NCI-H1436 treated with DMSO at 0.1 percent for 48 hours (cell line): ENCODE data around the gene CLDN11.

ENCODE experiments used
- DNase-seq: peaks from one replicate; lab custom pipeline; 2025; lab: John Stamatoyannopoulos, UW

CLDN11 gene

DNA sequence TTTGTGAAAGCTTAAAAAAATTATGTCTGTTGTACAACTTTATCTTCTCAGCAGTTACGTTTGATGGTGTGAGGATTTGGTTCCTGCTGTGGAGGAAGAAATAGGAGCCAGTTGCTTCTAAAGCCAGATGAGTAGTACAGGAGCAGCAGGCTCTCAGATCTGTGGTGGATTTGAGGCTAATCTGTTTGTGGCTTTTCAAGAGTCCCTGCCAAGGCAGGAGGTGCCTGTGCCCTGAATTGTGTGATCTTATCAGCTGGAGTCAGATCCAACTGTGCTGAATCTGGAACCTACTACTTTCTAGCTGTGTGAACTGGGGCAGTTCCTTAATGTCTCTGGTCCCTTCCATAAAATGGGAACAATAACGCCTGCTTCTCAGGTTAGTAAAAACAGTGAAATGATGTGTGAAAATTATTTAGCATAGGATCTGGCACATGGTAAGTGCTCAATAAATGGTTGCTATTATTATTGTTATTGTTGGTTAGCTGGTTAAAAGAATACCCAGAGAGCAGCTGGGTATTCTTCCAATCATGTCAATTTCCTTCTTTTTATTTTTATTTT is 7.7 kb downstream of the CLDN11 start:
- DNase-seq: no peak

DNA sequence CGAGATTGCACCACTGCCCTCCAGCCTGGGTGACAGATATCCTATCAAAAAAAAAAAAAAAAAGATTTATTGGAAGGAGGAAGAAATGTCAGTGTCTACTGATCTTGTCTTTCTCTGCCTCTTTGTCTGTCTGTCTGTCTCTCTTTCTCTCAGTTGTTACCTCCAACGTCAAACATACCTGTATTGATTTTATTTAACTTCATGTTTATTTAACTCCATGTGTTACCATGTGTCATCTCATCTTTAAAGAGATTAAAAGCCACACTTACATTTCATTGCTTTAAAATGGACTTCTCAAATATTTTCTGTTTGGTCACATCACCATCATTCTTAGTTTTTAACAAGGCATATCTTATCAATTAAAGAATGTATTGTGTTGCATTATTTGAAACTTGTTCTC is 9.4 kb downstream of the CLDN11 start:
- DNase-seq: no peak

DNA sequence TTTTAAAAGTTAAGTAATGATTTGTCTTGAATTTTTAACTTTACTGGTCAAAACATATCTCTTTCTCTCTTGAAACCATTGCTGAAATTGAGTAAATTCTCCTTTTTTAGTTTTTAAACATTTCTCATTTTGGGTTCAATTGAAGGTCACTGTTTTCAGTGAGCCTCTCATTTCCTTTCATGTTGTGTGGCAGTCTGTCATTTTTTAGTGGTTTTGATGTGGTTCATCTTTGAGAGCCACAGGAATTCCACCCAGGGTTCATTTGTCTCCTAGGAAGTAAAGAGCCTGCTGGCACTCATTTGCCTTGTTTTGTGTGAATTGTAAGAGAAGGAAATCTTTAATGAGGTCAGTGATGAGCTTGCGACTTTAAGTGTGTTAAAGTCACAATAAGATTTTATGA is 10.4 kb downstream of the CLDN11 start:
- DNase-seq: no peak

DNA sequence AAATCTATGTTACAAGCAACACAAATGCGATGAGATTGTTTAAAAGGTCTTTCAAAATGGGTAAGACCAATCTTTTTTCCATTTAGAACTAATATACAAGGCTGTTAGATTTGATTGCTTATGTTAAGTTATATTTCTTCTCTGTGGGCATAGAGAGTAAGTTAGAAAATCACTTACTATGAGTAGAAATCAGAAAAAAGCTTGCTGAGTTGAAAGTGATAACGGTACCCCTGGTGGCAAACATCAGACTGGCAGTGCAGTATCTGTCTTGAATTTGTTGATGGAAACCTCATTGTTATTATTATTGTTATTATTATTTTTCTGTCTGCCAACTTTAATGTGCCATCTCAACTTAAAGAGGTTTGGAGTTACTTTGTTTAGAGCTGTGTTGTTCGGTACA is 12.4 kb downstream of the CLDN11 start:
- no peak for DNase-seq

DNA sequence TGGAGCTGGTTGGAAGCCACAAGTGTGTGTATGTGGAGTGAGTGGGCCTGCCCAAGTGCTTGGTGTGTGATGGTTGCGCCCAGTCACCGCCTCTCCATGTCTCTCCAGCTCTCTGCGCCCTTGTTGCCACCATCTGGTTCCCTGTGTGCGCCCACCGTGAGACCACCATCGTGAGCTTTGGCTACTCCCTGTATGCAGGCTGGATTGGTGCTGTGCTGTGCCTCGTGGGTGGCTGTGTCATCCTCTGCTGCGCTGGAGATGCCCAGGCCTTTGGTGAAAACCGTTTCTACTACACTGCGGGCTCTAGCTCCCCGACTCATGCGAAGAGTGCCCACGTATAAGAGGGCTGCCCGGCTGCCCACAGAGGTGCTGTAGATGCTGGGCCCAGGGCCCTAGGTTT is 13.7 kb downstream of the CLDN11 start:
- no peak for DNase-seq

DNA sequence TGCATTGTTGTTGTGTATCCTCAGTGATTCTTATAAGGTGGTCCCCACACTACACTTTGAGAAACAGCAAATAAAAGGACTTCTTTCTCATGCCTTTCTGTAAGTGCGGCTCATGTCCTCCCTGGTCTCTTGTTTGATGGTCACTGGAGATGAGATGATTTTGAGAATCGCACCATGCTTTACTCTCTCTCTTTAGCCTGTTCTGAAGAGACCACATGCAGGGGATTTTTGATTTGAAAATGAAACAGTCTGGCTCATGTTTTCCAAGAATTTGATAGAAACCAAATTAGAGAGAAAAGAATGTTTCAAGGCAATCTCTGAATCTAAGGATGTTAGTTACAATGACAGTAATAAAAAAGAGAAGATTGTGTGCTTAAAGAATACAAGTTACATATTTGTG is 18.0 kb downstream of the CLDN11 start:
- no peak for DNase-seq

DNA sequence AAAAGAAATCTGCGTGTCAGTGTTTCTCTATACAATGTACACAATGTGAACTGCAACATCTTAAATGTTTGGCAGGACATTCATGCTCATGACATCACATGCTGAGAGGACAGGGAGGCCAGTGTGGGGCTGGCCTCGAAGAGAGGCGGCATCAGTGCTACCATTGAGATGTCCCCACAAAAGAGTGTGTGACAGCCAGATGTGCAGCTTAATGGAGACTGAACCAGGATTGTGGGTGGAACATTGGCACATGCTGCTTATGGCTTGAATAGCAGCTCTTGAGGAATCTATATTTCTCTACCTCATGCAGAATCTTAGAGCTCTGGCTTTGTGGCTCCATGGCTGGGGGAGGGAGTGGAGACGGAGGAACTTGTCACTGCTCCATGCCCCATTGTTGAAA is 18.5 kb downstream of the CLDN11 start:
- no peak for DNase-seq

DNA sequence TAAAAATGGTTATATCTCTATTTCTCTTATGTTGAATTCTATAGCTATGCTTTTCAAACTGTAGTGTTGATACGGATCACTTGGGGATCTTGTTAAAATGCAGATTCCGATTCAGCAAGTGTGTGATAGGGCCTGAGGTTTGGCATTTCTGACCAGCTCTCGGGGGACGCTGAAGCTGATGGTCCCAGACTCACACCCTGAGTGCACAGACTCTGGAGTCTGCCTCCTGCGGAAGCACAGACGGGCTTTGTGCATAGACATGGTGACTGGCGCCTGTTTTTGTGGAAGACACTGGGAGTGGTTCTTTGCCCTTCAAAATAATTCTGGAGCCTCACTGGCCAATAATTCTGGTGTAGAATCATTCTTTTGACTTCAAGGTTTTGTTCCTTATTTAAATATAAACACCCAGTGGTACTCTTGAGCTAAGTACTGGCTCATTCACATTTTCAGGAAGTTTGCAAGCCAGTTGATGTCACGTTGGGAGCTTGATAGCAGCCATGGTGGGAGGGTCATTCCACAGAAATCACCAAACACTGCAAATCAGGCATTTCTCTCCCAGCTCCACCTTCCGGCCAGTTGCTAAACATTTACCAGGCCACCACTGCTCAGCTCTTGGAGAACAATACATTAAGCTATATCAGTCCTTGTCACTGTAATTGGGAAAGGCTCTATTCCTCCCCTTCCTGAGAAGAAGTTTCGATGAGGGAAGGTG is 19.2 kb downstream of the CLDN11 start:
- no peak for DNase-seq

DNA sequence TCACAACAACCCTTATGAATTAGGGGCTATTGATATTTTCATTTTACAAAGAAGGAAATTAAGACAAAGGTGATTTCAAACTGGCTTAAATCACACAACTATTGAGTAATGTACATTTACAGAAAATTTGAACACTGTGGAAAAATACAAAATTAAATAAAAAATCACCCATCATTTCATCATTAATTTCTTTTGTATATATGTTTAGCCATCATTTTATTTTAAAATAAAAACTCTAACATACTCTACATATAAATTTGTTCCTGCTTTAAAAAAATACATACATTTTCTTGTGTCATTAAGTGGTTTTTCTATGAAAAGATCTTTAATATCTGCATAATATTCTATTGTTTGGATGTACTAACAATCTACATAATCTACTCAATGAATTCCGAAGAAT is 20.2 kb downstream of the CLDN11 start:
- DNase-seq: no peak

DNA sequence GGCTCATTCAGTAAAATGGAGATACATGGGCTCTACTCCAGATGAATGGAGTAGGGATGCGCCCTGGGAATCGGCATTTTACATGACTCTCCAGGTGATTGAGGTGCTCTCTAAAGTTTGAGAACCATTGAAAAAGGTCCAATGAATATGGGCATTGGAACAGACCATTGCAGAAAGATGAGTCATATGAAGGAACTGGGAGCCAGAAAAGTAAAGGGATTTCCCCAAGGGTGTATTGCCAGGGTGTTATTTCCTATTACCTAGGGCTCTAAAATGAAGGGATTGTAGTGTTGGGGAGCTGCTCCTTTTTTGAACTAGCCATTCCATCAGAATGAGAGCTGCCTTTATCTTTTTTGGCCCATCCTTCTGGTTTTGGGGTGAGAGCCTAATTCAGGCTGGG is 21.7 kb downstream of the CLDN11 start:
- no peak for DNase-seq

DNA sequence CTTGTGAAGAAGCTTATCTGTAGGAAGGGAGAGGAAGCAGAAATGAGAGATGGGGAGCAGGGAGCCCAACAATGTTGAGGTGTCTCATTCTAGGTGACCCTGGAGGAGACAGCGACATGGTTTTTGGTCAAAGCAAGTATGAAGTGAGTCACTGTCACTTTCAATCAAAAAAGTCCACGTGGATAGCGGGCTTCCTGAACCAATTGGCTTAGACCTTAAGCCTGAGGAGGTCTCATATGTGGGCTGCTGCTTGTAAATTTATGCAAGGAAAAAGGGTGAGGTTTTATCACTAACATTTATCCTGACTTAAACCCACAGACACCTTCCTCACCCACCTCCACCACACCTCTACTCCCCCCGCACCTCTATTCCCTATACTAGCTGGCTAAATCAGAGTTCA is 22.7 kb downstream of the CLDN11 start:
- DNase-seq: no peak

DNA sequence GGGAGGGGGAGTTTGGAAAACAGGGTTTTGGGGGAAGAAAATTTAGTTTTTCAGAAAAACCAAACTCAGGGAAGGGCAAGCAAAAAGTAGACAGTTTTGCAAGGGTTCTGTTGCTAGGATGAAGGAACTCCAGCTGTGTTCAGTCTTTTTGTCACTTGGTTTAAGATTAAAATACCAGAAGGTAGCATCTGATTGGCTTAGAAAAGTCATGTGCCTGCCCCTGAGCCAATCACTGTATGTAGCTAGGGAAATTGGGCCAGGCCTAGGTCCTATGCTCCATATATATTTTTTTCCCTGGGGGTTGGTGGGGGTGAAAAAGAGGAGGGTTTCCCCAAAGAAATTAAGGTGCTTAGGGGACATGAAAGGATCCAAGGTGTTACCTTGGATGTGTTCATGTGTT is 24.3 kb downstream of the CLDN11 start:
- DNase-seq: no peak

DNA sequence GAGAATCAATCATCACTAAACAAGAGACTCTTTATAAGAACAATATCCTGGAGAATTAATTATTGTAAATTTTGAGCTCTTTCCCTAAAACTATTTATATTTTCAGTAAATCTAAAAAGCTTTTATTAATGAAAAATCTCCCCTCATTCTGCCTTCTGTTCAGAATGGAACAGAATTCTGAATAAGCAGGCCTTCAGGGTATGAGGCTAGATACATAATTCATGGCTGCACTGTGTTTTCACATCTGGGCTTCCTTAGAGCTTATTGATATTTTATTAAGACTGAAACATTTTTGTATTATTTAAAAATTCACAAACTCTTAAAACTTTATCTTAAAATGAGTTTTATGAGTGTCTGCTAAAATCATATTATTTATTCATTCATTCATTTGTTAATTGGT is 24.8 kb downstream of the CLDN11 start:
- DNase-seq: no peak

DNA sequence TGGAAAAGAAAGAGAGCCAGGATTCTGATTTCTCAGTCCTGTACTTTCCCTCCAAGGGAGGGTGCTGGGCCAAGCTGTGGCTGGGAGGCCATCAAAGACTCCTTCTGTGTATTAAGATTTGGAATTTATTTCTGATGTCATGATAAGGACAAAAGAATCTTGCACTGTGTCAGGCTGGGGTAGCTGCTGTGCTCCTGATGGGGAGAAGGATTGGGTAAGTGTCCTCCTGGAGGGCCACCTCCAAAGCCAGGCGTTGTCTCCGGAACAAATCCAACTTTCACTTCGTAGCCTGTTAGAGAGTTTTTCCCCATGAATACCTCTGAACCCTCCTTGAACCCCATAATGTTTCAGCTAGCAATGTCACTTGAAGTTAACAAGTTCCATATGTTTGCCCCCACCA is 29.9 kb downstream of the CLDN11 start:
- DNase-seq: no peak

DNA sequence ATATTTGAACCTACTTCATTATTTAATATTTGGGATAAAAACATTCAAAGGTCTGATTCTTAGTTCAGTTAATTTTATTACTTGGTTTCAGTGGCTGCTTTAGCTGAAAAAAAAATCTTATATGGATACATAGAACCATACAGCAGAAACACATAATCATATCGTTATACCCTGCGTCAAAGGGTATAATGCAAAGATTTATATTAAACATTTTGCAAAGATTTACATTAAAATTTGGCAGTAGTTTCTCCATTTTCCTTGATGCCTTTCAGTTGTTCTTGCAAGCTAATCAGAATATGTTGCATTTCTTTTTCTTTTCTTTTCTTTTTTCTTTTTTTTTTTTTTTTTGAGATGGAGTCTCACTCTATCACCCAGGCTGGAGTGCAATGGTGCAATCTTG is 31.4 kb downstream of the CLDN11 start:
- no peak for DNase-seq

DNA sequence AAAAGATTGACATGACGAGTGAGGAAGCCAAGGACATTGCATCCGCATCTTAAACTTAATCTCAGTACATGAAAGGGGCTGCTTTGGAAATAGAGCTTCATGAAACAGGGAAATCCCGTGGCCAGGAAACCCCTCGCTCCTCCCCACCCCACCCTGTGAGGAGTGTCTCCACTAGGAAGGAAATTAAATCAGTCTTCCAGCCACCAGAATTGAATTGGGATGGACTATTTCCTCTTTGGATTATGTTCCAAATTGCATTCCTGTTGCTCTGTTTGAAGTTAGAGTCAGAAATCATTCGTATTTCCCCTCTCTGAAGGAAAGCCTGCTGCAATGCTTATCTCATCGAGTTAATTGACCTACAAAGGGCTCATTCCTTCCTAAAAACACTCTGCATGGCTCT is 35.8 kb downstream of the CLDN11 start:
- DNase-seq: no peak

DNA sequence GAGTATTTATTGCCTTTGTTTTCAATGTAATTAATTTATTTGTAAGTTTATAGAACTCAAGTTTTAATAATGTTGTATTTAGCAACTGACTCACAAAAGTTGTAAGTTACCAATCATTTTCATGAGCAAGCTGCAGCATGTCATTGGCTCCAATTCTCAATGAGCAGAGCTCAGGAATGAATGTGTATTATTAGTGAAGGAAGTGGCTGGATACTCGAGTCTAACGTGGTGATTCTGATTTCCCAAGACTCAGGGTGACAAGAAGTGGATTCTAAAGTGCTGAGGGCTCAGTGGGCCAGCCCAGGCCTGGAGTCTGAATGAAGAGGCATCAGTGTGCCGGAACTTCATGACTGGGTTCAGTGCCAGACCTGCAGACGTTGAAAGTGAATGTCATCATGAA is 39.6 kb downstream of the CLDN11 start:
- no peak for DNase-seq

DNA sequence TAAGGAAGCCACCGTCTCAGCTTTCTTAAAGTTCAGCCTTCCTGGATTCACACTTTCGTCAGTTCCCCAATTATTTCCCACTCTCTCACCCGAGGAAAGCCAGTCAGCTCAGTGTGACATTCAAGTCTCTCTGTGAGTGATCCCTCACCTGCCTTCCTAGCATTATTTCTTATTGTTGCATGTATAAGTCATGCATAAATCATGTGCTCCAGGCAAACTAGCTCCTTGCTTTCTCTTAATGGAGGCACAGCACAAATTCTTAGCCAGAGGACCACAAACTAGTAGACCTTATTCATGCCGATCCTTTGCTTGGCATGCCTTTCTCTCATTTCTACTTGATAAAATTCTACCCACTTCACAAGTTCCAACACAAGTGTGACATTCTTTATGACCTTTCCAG is 44.3 kb downstream of the CLDN11 start:
- no peak for DNase-seq

DNA sequence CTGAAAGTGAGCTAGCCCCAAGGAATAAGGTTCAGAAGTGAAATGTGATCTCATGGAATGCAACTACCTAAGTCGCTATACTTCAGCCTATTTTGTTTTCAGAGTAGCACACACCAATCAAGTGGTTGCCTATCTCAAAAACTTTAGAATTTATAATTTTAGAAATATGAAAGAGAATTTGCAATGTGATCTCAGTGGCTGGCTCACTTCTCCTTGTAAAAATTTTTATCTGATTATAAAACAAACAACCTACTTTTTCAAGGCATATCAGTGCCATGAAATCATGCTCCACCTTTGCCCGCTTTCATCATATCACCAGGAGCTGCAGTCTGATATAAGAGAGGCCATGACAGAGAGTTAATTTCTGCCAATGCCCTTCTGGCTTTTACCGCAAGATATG is 47.3 kb downstream of the CLDN11 start:
- no peak for DNase-seq

DNA sequence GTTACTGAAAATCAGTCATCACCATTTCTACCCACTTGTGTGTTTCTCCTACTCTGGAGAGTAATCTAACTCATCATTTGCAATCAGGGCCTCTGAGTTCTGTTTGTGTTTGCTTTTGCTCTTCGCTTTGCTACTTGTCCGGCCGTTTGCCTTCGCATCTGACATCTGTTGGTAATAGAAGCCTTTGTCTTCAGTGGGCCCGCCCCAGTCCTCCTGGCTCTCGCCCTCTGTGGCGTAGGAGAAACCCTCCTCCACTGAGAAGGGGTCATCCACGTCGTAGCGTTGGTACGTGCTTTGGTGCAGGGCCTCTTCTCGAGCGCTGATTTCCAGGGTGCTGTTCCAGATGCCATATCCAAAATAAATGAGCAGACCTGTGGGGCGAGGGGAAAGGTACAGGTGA is 48.3 kb downstream of the CLDN11 start:
- peak; percentile 49 for DNase-seq

DNA sequence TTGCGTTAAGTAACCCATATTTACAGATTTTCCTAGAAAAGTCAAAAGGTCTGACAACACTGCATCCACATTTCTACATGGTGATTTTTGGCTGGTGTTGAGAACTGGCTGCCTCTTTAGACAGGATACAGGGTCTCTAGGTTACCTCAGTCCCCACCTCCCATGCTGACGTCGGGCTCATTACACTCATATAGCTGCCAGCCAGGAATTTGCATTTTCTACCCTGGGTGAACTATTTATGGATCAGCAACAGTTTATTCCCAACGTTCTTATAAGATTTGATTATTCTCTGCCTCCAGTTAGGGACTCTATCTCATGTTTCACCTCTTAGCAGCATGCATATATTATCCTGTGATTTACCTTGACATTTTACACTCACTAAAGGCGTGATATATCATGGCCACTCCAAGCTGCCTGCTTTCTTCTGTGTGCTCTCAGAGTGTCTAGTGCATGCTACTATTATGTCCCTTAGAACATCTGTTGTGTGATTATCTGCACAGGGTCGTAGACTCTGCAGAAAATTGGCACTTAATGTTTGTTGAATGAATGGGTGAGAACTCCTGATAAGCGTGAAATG is 49.0 kb downstream of the CLDN11 start:
- peak; percentile 91 for DNase-seq

DNA sequence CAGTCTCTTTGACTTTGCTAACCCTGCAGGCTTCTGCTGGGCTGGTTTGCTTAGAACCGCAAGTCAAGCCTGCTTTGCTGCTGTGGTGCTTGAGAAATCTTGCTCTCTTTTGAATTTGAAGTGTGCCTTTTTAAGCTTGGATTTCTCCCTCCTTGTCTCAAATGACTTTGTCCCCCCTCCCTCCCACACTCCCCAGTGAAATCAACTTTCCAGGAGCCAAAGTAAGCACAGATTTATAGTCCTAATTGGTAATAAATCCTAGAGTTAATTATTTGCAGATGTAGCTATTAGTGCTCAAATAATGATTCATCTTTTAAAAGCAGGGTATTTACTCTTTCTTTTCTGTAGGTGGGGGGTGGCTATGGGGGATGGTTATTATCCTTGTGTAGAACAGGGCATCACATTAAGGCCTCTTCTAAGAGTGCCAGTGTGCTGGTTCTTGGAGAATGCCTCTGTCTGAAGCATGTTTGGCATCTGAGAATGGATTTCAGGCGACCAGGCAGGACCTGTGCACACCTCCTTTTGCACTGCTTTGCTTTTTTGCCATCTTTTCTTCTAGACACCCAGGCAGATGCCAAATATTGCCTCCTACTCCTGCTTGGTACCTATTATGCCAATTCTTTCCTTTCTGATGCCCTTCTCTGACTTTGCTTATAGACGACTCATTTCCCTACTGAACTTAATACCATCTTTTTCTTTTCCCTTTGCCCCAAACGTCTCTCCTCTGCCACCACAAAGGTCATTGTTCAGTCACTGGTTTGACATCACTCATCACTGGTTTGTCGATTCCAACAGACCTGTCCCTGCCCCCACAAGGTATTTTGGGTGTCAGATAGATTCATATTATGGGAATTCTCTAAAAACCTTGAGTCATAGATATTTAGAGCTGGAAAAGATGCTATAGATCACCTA is 50.7 kb downstream of the CLDN11 start:
- DNase-seq: peak; percentile 71
